Parathyroid adenoma (tissue), 2 donors: ENCODE data around the gene KCNJ3.

ENCODE experiments used
- H2AFZ ChIP-seq: fragments of 300-600 bp; sonication (generic); one replicate; pipeline ENCODE4 v1.7.0; 2017; ENCODE audit warnings: antibody characterized with exemption, mild to moderate bottlenecking
- H3K27ac ChIP-seq: fragments of 300-600 bp; sonication (generic); one replicate; pipeline ENCODE4 v1.7.0; 2017
- H3K27me3 ChIP-seq: fragments of 300-600 bp; sonication (generic); one replicate; pipeline ENCODE4 v1.7.0; 2017; ENCODE audit warnings: low read length; ENCODE audit not compliant: control insufficient read depth, insufficient read depth
- H3K36me3 ChIP-seq: fragments of 300-600 bp; sonication (generic); one replicate; pipeline ENCODE4 v1.7.0; 2017; ENCODE audit warnings: low read length; ENCODE audit not compliant: control insufficient read depth, insufficient read depth
- H3K4me1 ChIP-seq: fragments of 300-600 bp; sonication (generic); one replicate; pipeline ENCODE4 v1.7.0; 2017; ENCODE audit warnings: control low read depth
- H3K4me2 ChIP-seq: fragments of 300-600 bp; sonication (generic); one replicate; pipeline ENCODE4 v1.7.0; 2017; ENCODE audit warnings: low read length
- H3K4me3 ChIP-seq: fragments of 300-600 bp; sonication (generic); one replicate; pipeline ENCODE4 v1.7.0; 2017; ENCODE audit warnings: low read depth, low read length
- H3K79me2 ChIP-seq: fragments of 300-600 bp; sonication (generic); one replicate; pipeline ENCODE4 v1.7.0; 2017; ENCODE audit warnings: control low read depth
- H3K9ac ChIP-seq: fragments of 300-600 bp; sonication (generic); one replicate; pipeline ENCODE4 v1.7.0; 2017; ENCODE audit warnings: mild to moderate bottlenecking
- H3K9me3 ChIP-seq: fragments of 300-600 bp; sonication (generic); one replicate; pipeline ENCODE4 v1.7.0; 2017; ENCODE audit warnings: low read length; ENCODE audit not compliant: control insufficient read depth
- TF ChIP-seq, protein P1 (sequence below): fragments of 300-600 bp; sonication (generic); IDR thresholded peaks from one replicate; pipeline ENCODE4 v1.7.0; 2017; ENCODE audit warnings: antibody characterized with exemption, mild to moderate bottlenecking
- donor health status: primary hyperparathyroidism.

The KCNJ3 gene

DNA sequence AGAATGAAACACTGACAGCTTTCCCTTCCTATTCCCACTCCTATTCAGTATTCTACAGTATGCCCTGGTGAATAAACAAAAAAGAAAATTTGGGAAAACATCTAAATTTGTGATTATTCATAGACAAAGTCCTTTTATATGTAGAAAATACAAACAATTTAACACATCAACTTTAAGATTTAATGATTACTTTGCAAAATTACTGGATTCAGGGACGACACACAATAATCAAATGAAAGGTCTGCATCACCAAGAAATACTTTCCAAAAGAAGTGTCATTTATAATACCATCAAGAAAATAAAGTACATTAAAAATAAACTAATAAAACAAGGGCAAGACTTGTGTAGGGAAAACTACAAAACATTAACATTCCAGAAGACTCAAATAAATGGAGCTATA is 199.8 kb downstream of the KCNJ3 start:
- TF ChIP-seq, protein P1, sequence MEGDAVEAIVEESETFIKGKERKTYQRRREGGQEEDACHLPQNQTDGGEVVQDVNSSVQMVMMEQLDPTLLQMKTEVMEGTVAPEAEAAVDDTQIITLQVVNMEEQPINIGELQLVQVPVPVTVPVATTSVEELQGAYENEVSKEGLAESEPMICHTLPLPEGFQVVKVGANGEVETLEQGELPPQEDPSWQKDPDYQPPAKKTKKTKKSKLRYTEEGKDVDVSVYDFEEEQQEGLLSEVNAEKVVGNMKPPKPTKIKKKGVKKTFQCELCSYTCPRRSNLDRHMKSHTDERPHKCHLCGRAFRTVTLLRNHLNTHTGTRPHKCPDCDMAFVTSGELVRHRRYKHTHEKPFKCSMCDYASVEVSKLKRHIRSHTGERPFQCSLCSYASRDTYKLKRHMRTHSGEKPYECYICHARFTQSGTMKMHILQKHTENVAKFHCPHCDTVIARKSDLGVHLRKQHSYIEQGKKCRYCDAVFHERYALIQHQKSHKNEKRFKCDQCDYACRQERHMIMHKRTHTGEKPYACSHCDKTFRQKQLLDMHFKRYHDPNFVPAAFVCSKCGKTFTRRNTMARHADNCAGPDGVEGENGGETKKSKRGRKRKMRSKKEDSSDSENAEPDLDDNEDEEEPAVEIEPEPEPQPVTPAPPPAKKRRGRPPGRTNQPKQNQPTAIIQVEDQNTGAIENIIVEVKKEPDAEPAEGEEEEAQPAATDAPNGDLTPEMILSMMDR, result no peak
- Histone ChIP-seq H3K9me3 (no peaks in the 10 kb centered on the region), H3K4me3 (no peak overlapping the region), H3K4me2 (no peak overlapping the region), H3K9ac (no peak overlapping the region), H3K27ac (no peak overlapping the region), H3K36me3 (no peaks in the 10 kb centered on the region), H3K4me1 (no peaks in the 10 kb centered on the region), H2AFZ (no peak overlapping the region), H3K27me3 (no peaks in the 10 kb centered on the region), H3K79me2 (no peaks in the 10 kb centered on the region)

DNA sequence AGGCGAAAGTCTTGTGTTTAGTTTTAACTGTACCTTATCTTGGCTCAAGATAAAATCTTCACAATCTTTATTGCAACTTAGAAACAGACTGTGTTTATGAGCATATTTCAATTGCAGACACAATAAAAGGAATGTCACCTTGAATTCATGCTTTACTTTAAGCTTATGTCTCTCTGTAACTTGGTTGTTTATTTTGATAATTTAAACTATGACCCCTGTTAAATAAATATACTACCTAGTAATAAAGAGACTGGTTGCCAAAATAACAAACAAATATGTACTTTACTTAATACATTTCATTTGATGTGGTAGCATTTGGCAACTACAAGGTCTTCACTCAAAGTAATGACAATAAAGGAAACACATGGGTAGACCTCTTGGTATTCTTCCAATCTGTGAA is 202.6 kb downstream of the KCNJ3 start:
- TF ChIP-seq, protein P1, result no peak
- no peak overlapping the region for H3K4me3 ChIP-seq

More for the DNA sequence above, 202.6 kb downstream of the KCNJ3 start:
- H3K79me2 ChIP-seq, result no peaks in the 10 kb centered on the region
- no peaks in the 10 kb centered on the region for H3K36me3 ChIP-seq
- no peaks in the 10 kb centered on the region for H3K27me3 ChIP-seq
- no peak overlapping the region for H3K9ac ChIP-seq
- no peaks in the 10 kb centered on the region for H3K4me1 ChIP-seq
- H3K4me2 ChIP-seq, result no peak overlapping the region
- no peaks in the 10 kb centered on the region for H3K9me3 ChIP-seq
- no peak overlapping the region for H2AFZ ChIP-seq
- no peak overlapping the region for H3K27ac ChIP-seq
